Measurements from ENCODE around the gene NCAM1.

GRCh38 chr11:112962579-112963367, 1.6 kb downstream of the NCAM1 start:
- TF ChIP-seq ZNF350 (tag by site-specific recombination; IDR thresholded peaks at IDR 0.05) (no peak), CTCF (tag by site-specific recombination; IDR thresholded peaks at IDR 0.05) (peak; percentile 23; the same call in 1 of the 2 replicates), REST (tag by site-specific recombination; IDR thresholded peaks at IDR 0.05) (no peak), ZNF768 (tag by site-specific recombination; IDR thresholded peaks at IDR 0.05) (no peak), ZNF114 (tag by site-specific recombination; IDR thresholded peaks at IDR 0.05) (no peak), ZNF155 (tag by site-specific recombination; IDR thresholded peaks at IDR 0.05) (no peak), KLF7 (tag by site-specific recombination; IDR thresholded peaks at IDR 0.05; ENCODE audit: borderline replicate concordance) (no peak), ZNF239 (tag by site-specific recombination; IDR thresholded peaks at IDR 0.05) (no peak), ZNF530 (tag by site-specific recombination; IDR thresholded peaks at IDR 0.05; ENCODE audit: low read depth) (no peak), ZNF624 (tag by site-specific recombination; IDR thresholded peaks at IDR 0.05) (no peak), ZFP69B (tag by site-specific recombination; IDR thresholded peaks at IDR 0.05) (no peak), SETDB1 (IDR thresholded peaks at IDR 0.05; ENCODE audit: insufficient read length, low read length) (no peak), MEIS1 (CRISPR knock-in tag; IDR thresholded peaks at IDR 0.05; ENCODE audit: borderline replicate concordance) (no peak)

All from HEK293 (cell line).